ENCODE data around the gene USH2A.

DNA sequence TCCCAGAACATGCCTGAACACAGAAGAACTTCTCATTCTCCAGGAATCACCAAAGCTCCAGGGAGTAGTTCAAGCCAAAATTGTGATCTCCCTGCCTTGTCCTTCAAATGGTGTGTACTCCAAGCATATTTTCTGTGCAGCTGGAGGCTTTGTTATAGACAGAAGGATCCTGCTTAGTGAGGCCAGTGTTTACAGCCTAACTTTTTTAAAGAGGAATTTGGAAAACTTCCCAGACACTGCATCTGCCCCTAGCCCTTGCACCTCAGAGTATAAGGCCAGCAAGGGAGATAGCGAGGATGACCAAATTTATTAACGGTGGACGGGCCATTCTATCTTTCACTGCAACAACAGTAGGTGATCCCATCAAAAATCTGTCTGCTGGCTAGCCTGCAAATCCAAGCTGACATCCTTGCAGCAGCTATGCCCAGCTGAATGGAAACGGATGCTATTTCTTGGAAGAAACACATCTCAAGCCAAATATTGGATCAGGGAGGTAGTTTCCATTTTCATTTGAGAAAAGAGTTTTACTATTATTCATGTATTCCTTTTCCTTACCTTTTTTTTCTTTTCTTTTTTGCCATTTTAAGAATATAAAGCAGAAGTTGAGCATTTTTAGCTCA is 249.8 kb downstream of the USH2A start:
- TF ChIP-seq, protein P1, sequence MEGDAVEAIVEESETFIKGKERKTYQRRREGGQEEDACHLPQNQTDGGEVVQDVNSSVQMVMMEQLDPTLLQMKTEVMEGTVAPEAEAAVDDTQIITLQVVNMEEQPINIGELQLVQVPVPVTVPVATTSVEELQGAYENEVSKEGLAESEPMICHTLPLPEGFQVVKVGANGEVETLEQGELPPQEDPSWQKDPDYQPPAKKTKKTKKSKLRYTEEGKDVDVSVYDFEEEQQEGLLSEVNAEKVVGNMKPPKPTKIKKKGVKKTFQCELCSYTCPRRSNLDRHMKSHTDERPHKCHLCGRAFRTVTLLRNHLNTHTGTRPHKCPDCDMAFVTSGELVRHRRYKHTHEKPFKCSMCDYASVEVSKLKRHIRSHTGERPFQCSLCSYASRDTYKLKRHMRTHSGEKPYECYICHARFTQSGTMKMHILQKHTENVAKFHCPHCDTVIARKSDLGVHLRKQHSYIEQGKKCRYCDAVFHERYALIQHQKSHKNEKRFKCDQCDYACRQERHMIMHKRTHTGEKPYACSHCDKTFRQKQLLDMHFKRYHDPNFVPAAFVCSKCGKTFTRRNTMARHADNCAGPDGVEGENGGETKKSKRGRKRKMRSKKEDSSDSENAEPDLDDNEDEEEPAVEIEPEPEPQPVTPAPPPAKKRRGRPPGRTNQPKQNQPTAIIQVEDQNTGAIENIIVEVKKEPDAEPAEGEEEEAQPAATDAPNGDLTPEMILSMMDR (conservative IDR thresholded peaks at IDR 0.05; ENCODE audit: low read depth, low read length): no peak
- TF ChIP-seq EZH2 (IDR thresholded peaks at IDR 0.05; ENCODE audit: borderline replicate concordance, low read depth, low read length, poor library complexity, severe bottlenecking): no peak

Data from A673 (cell line).